ENCODE data around the gene PDIK1L. TPM values are rescaled to one million over a fixed set of nuclear protein-coding genes. Genes with fewer than 3 reads are reported as not detected.

Gene PDIK1L
- total RNA-seq (ENCODE audit: unreplicated experiment): 6.8 TPM
- long read RNA-seq, partial matches to known transcripts: 0 of 1 reads
- long read RNA-seq, other reads (novel, unspliced or antisense): 0 of 1 reads

- peak within 1 kb of the TSS; percentile 74 for H3K27ac Mint-ChIP-seq (ENCODE audit: unreplicated experiment)
- H3K4me3 Mint-ChIP-seq (ENCODE audit: unreplicated experiment): peak within 1 kb of the TSS; percentile 95
- H3K36me3 Mint-ChIP-seq (ENCODE audit: low read depth, unreplicated experiment): peaks cover 6% of the 10 kb centered on the region
- no peaks in the 10 kb centered on the region for H3K9me3 Mint-ChIP-seq (ENCODE audit: unreplicated experiment)
- peaks cover 9% of the 10 kb centered on the region for H3K4me1 Mint-ChIP-seq (ENCODE audit: unreplicated experiment)
- peak; percentile 96 for DNase-seq (ENCODE audit: low spot score)
- peaks cover 9% of the 10 kb centered on the region for H3K27me3 Mint-ChIP-seq (ENCODE audit: unreplicated experiment)
- no peak for TF ChIP-seq CTCF (IDR thresholded peaks at IDR 0.05; ENCODE audit: unreplicated experiment)
Measured at GRCh38 chr1:26111530-26112406, at the start of gene PDIK1L. Gene PDIK1L, plus strand, starts transcription at chr1:26111824. Its CDS starts 2,485 bp downstream, at chr1:26114309.

GRCh38 chr1:26064553-26064952 is 47.1 kb upstream of the PDIK1L start:
- DNase-seq (ENCODE audit: low spot score): no peak
- H3K9me3 Mint-ChIP-seq (ENCODE audit: unreplicated experiment): no peaks in the 10 kb centered on the region
- H3K4me3 Mint-ChIP-seq (ENCODE audit: unreplicated experiment): no peak overlapping the region

GRCh38 chr1:26066160-26066559 is 45.5 kb upstream of the PDIK1L start:
- DNase-seq (ENCODE audit: low spot score): no peak
- no peaks in the 10 kb centered on the region for H3K36me3 Mint-ChIP-seq (ENCODE audit: low read depth, unreplicated experiment)
- H3K27me3 Mint-ChIP-seq (ENCODE audit: unreplicated experiment): peaks cover 5% of the 10 kb centered on the region
- TF ChIP-seq CTCF (IDR thresholded peaks at IDR 0.05; ENCODE audit: unreplicated experiment): no peak
- H3K4me1 Mint-ChIP-seq (ENCODE audit: unreplicated experiment): no peaks in the 10 kb centered on the region
- no peaks in the 10 kb centered on the region for H3K9me3 Mint-ChIP-seq (ENCODE audit: unreplicated experiment)
- no peak overlapping the region for H3K27ac Mint-ChIP-seq (ENCODE audit: unreplicated experiment)
- no peak overlapping the region for H3K4me3 Mint-ChIP-seq (ENCODE audit: unreplicated experiment)

More at GRCh38 chr1:26064553-26064952, 47.1 kb upstream of the PDIK1L start:
- peaks cover 4% of the 10 kb centered on the region for H3K27me3 Mint-ChIP-seq (ENCODE audit: unreplicated experiment)
- TF ChIP-seq CTCF (IDR thresholded peaks at IDR 0.05; ENCODE audit: unreplicated experiment): no peak
- H3K27ac Mint-ChIP-seq (ENCODE audit: unreplicated experiment): no peak overlapping the region
- no peaks in the 10 kb centered on the region for H3K4me1 Mint-ChIP-seq (ENCODE audit: unreplicated experiment)
- no peaks in the 10 kb centered on the region for H3K36me3 Mint-ChIP-seq (ENCODE audit: low read depth, unreplicated experiment)

- no peaks in the 10 kb centered on the region for H3K4me1 Mint-ChIP-seq (ENCODE audit: unreplicated experiment)
- H3K27me3 Mint-ChIP-seq (ENCODE audit: unreplicated experiment): peaks cover 5% of the 10 kb centered on the region
- H3K27ac Mint-ChIP-seq (ENCODE audit: unreplicated experiment): no peak overlapping the region
- H3K36me3 Mint-ChIP-seq (ENCODE audit: low read depth, unreplicated experiment): no peaks in the 10 kb centered on the region
- H3K9me3 Mint-ChIP-seq (ENCODE audit: unreplicated experiment): no peaks in the 10 kb centered on the region
- no peak overlapping the region for H3K4me3 Mint-ChIP-seq (ENCODE audit: unreplicated experiment)
- DNase-seq (ENCODE audit: low spot score): no peak
- no peak for TF ChIP-seq CTCF (IDR thresholded peaks at IDR 0.05; ENCODE audit: unreplicated experiment)
Measured at GRCh38 chr1:26066857-26067256, 44.8 kb upstream of the PDIK1L start.

- H3K9me3 Mint-ChIP-seq (ENCODE audit: unreplicated experiment): no peaks in the 10 kb centered on the region
- H3K36me3 Mint-ChIP-seq (ENCODE audit: low read depth, unreplicated experiment): no peaks in the 10 kb centered on the region
- no peak for DNase-seq (ENCODE audit: low spot score)
- H3K27ac Mint-ChIP-seq (ENCODE audit: unreplicated experiment): no peak within 1 kb of the TSS
- TF ChIP-seq CTCF (IDR thresholded peaks at IDR 0.05; ENCODE audit: unreplicated experiment): no peak
- no peaks in the 10 kb centered on the region for H3K4me1 Mint-ChIP-seq (ENCODE audit: unreplicated experiment)
- H3K4me3 Mint-ChIP-seq (ENCODE audit: unreplicated experiment): no peak within 1 kb of the TSS
- H3K27me3 Mint-ChIP-seq (ENCODE audit: unreplicated experiment): peaks cover 7% of the 10 kb centered on the region
Measured at GRCh38 chr1:26067432-26067911, 44.2 kb upstream of the PDIK1L start, which contains the start of gene TRIM63. Gene TRIM63, minus strand, starts transcription at chr1:26067630. Its CDS starts 136 bp downstream, at chr1:26067494.
